ENCODE measurements around the gene LSM3.

Gene LSM3

DNA sequence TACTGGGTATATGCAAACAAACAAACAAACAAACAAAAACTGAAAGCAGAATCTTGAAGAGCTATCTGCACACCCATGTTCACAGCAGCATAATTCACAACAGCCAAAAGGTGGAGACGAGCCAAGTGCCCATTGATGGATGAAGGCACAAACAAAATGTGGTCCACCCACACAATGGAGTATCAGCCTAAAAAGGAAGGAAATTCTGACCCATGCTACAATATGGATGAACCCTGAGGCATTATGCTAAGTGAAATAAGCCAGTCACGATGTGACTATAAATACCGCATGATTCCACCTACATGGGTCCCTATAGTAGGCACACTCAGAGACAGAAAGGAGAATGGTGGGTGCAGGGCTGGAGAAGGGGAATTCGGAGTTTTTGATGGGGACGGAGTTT lies 24.3 kb upstream of the LSM3 start:
- no peak for DNase-seq (ENCODE audit: low read depth, low spot score)

GRCh38 chr3:14154895-14155440 lies 23.6 kb upstream of the LSM3 start:
- DNase-seq (ENCODE audit: low read depth, low spot score) = no peak
- no peak overlapping the region for H3K4me3 ChIP-seq (ENCODE audit: low read length)

More for the DNA sequence above, 24.3 kb upstream of the LSM3 start:
- H3K4me3 ChIP-seq (ENCODE audit: low read length) = no peak overlapping the region

GRCh38 chr3:14156201-14156600 lies 22.4 kb upstream of the LSM3 start:
- no peak overlapping the region for H3K4me3 ChIP-seq (ENCODE audit: low read length)
- no peak for DNase-seq (ENCODE audit: low read depth, low spot score)

DNA sequence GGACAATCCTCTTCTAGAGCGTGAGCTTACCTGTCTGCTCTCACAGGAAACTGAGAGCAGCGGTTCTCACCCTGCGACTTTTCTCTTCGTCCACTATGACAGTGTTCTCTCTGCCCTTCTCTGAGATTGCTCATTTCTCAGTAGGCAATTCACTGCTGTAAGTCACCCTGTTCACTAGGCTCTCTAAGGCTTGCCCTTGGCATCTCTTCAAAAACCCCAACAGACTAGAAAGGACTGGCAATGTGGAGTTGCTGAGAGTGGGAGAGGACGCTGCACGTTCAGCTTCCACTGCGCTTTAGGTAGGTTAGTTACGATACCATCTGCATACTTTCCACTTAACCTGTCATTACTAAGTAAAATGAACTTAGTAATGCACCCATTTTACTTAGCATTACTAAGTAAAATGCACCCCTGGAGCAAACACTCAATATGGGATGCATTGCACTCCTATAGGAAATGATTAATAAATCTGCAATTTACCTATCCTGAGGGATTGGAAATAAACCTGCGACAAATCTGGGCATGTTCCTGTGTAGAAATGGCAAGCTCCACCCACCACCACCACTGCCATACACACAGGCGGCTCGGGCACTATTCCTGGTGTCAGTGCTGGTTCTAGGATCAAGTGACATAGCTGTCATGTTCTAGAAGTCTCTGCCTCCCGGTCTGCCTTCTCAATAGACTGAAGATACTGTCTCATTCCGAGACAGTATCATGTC lies 21.6 kb upstream of the LSM3 start:
- no peak overlapping the region for H3K4me3 ChIP-seq (ENCODE audit: low read length)
- DNase-seq (ENCODE audit: low read depth, low spot score) = no peak

DNA sequence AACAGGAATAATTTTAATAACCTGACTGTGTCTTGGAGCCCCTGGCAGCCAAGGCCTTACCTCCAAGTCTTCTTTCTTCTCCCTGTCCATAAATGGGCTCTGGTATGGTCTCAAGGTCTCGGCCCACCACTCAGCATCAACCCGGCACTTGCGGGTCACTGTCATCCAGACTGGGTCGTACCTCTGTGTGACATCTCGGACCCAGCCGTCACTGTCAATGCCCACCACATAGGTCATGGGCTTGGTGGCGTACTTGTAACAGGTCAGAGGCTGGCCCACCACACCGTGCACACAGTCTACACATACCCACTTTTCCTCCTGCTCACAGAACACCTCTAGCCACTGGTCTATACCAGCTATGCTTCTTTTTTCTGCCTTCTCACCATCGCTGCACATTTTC lies 20.7 kb upstream of the LSM3 start:
- no peak for DNase-seq (ENCODE audit: low read depth, low spot score)
- no peak overlapping the region for H3K4me3 ChIP-seq (ENCODE audit: low read length)

- no peak for DNase-seq (ENCODE audit: low read depth, low spot score)
- no peak overlapping the region for H3K4me3 ChIP-seq (ENCODE audit: low read length)
Observed at GRCh38 chr3:14158370-14158769, 20.2 kb upstream of the LSM3 start.

GRCh38 chr3:14159426-14159825 lies 19.2 kb upstream of the LSM3 start:
- DNase-seq (ENCODE audit: low read depth, low spot score) = no peak
- H3K4me3 ChIP-seq (ENCODE audit: low read length) = no peak overlapping the region

DNA sequence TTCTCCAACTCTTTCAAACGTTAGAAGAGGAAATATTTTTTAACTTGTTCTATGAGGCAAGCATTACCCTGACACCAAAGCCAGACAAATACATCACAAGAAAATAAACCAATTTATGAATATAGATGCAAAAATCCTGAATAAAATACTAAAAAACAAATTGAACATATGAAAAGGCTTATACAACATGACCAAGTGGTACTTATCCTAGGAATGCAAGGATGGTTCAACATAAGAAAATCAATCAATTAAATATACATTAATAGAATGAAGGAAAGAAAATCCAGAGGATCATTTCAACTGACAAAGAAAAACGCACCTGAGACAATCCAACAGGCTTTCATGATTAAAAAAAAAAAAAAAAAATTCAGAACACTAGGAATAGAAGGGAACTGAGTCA lies 17.3 kb upstream of the LSM3 start:
- no peak for DNase-seq (ENCODE audit: low read depth, low spot score)
- H3K4me3 ChIP-seq (ENCODE audit: low read length) = no peak overlapping the region

DNA sequence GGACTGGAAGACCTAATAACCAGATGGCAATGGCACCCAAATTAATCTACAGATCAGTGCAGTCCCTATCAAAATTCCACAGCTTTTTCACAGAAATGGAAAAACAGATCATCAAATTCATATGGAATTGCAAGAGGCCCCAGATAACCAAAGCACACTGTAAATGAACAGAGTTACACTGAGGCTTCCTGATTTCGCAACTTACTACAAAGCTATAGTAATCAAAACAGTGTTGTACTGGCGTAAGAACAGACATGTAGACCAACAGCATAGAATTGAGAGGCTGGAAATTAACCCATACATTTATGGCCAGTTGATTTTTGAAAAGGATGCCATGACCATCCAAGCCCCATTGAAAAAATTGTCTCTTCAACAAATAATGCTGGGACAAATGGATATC lies 16.4 kb upstream of the LSM3 start:
- no peak overlapping the region for H3K4me3 ChIP-seq (ENCODE audit: low read length)
- no peak for DNase-seq (ENCODE audit: low read depth, low spot score)

DNA sequence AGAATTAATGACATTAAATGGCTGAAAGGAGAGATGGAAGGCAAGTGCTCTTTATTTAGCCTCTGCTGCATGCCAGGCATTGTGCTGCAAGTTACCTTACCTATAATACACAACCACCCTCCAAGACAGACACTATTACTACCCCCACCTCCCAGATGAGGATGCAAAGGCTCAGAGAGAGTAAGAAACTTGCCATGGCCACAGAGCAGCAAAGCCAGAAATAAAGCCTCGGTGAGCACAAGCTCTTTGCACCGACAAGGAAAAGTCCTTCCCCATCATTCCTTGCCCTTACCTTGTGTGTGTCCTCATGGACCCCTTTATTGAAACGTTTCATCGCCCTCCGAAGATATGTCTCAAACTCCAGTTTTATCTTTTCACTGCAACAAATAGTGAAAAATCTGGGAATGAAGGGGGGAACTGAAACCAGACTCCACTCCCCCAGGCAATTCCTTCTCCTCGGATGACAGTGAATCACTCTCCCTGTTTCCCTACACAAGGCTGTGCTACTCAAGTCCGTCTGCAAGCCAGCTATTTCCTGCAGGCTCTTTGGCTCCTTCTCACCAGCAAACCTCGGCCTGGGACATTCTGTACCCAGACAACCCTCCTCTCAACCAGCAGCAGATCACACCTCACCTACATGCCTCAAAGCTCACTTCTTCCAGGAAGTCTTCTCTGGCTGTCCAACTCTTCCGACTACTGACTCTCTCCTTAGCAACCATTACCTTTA lies 11.6 kb upstream of the LSM3 start:
- DNase-seq (ENCODE audit: low read depth, low spot score) = no peak
- no peak overlapping the region for H3K4me3 ChIP-seq (ENCODE audit: low read length)

DNA sequence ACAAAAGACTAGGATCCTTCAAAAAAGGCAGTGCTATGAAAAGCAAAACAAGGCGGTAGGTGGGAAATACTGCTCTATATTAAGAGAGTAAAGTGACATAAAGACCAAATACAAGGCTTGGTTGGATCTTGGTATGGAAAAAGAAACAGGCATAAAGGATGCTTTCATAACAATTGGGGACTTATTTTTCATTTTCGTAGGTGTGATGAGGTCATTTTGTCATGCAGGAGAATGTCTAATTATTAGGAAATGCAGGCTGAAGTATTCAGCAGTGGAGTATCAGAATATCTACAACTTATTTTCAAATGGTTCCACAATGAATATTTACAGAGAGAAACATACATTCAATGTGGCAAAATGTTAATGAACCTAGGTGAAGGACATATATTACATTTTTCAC lies 9.2 kb upstream of the LSM3 start:
- no peak for DNase-seq (ENCODE audit: low read depth, low spot score)
- H3K4me3 ChIP-seq (ENCODE audit: low read length) = no peak overlapping the region

- DNase-seq (ENCODE audit: low read depth, low spot score) = no peak
- no peak overlapping the region for H3K4me3 ChIP-seq (ENCODE audit: low read length)
Observed at GRCh38 chr3:14169871-14170270, 8.7 kb upstream of the LSM3 start.

GRCh38 chr3:14170531-14171159 lies 8.0 kb upstream of the LSM3 start:
- no peak for DNase-seq (ENCODE audit: low read depth, low spot score)
- H3K4me3 ChIP-seq (ENCODE audit: low read length) = no peak overlapping the region

DNA sequence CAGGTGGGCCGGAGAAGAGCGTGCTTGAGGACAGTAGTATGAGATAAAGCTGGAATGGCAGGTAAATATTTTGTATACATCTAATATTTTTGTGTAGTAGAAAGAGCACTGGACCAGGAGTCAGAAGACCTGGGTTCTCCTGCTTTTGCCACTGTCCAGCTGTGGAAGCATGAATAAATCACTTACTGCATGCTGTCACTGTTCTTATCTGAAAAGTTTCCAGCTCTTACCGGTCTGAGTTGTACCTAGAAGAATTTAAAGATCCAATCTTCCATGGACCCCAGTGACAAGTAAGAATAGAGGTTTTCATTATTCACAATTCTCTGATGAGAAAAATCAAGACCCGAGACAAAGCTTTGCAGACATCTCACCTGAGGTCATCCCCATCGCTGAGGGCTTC lies 6.1 kb upstream of the LSM3 start:
- DNase-seq (ENCODE audit: low read depth, low spot score) = no peak
- H3K4me3 ChIP-seq (ENCODE audit: low read length) = no peak overlapping the region

- no peak overlapping the region for H3K4me3 ChIP-seq (ENCODE audit: low read length)
- no peak for DNase-seq (ENCODE audit: low read depth, low spot score)
Observed at GRCh38 chr3:14174483-14174882, 4.1 kb upstream of the LSM3 start.

GRCh38 chr3:14175383-14176037 lies 3.1 kb upstream of the LSM3 start:
- DNase-seq (ENCODE audit: low read depth, low spot score) = peak; percentile 99

DNA sequence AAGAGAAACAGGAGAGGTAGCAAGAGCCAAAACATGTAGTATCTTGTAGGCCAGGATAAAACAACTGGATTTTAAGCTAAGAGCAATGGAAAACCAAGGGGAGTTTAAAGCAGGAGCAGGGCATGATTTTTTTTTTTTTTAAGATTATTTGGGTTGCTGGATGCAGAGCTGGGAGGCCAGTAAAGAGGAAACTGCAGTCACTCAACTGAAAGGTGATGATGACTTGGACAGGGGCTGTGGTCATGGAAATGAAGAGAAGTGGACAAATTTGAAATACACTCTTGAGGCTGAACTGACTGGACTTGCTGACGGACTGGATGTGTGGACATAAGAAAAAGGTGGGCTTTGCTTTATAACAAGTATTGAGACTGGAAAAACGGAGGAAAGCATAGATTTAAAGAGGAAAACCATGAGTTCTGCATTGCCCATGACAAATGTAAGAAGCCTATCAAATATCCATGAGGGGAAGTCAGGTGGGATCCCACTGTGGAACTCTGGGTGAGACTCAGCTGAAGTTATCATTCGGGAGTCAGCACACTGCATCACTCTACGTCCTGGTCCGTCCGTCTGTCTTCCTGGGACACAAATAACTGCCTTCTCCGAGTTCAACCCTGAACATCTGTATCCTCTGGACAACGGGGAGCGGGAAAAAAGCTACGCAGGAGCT lies 904 bp upstream of the LSM3 start:
- no peak for DNase-seq (ENCODE audit: low read depth, low spot score)
- peak overlapping the region; percentile 98 for H3K4me3 ChIP-seq (ENCODE audit: low read length)

More at GRCh38 chr3:14175383-14176037, 3.1 kb upstream of the LSM3 start:
- H3K4me3 ChIP-seq (ENCODE audit: low read length) = no peak overlapping the region

GRCh38 chr3:14179114-14179465 lies 473 bp downstream of the LSM3 start:
- DNase-seq (ENCODE audit: low read depth, low spot score) = no peak
- H3K4me3 ChIP-seq (ENCODE audit: low read length) = peak overlapping the region; percentile 98

- peak overlapping the region; percentile 98 for H3K4me3 ChIP-seq (ENCODE audit: low read length)
- DNase-seq (ENCODE audit: low read depth, low spot score) = no peak
Observed at GRCh38 chr3:14179795-14180194, 1.2 kb downstream of the LSM3 start.

All from Jurkat, Clone E6-1 (cell line).